NCI-H1694 (cell line): ENCODE results near the gene CCDC24.

Source experiments
- DNase-seq: peaks from one replicate; lab custom pipeline; 2025; lab: John Stamatoyannopoulos, UW

CCDC24 gene

GRCh38 chr1:44024031-44024902 is 32.9 kb downstream of the CCDC24 start:
- DNase-seq = no peak

- DNase-seq = no peak
Observed at GRCh38 chr1:44024903-44025525, 33.6 kb downstream of the CCDC24 start.

- no peak for DNase-seq
Observed at GRCh38 chr1:44025816-44026215, 34.4 kb downstream of the CCDC24 start.

GRCh38 chr1:44027320-44027719 is 35.9 kb downstream of the CCDC24 start:
- DNase-seq = no peak

GRCh38 chr1:44029260-44029910 is 38.0 kb downstream of the CCDC24 start:
- DNase-seq = no peak

- DNase-seq = peak; percentile 53
Observed at GRCh38 chr1:44029911-44030604, 38.7 kb downstream of the CCDC24 start.

GRCh38 chr1:44030605-44031251 is 39.3 kb downstream of the CCDC24 start:
- DNase-seq = peak; percentile 49

GRCh38 chr1:44031252-44032169 is 40.1 kb downstream of the CCDC24 start, which contains the start of gene SLC6A9:
Gene SLC6A9, minus strand, starts transcription at chr1:44031462. Its CDS starts 7,185 bp downstream, at chr1:44024277.
- no peak for DNase-seq

GRCh38 chr1:44032170-44032790 is 40.9 kb downstream of the CCDC24 start:
- DNase-seq = no peak

- no peak for DNase-seq
Observed at GRCh38 chr1:44033041-44033575, 41.7 kb downstream of the CCDC24 start.

- no peak for DNase-seq
Observed at GRCh38 chr1:44033756-44034155, 42.4 kb downstream of the CCDC24 start.

- DNase-seq = no peak
Observed at GRCh38 chr1:44034423-44034822, 43.0 kb downstream of the CCDC24 start.

- DNase-seq = no peak
Observed at GRCh38 chr1:44034976-44035716, 43.7 kb downstream of the CCDC24 start.

GRCh38 chr1:44035726-44036408 is 44.5 kb downstream of the CCDC24 start:
- DNase-seq = no peak

- DNase-seq = peak; percentile 61
Observed at GRCh38 chr1:44036409-44037139, 45.2 kb downstream of the CCDC24 start.

GRCh38 chr1:44037154-44037553 is 45.8 kb downstream of the CCDC24 start:
- DNase-seq = no peak

GRCh38 chr1:44038876-44039657 is 47.7 kb downstream of the CCDC24 start:
- DNase-seq = no peak
